GM18907 (cell line): Measurements from ENCODE around the gene ZNF563.

Experiments used
- ATAC-seq: cut with Tn5 transposase; IDR thresholded peaks from one replicate; pipeline ENCODE4 v1.9.1; 2021; ENCODE audit warnings: mild to moderate bottlenecking, moderate library complexity; ENCODE audit not compliant: unreplicated experiment

Gene ZNF563

GRCh38 chr19:12295191-12295590 lies 38.2 kb downstream of the ZNF563 start:
- no peak for ATAC-seq

DNA sequence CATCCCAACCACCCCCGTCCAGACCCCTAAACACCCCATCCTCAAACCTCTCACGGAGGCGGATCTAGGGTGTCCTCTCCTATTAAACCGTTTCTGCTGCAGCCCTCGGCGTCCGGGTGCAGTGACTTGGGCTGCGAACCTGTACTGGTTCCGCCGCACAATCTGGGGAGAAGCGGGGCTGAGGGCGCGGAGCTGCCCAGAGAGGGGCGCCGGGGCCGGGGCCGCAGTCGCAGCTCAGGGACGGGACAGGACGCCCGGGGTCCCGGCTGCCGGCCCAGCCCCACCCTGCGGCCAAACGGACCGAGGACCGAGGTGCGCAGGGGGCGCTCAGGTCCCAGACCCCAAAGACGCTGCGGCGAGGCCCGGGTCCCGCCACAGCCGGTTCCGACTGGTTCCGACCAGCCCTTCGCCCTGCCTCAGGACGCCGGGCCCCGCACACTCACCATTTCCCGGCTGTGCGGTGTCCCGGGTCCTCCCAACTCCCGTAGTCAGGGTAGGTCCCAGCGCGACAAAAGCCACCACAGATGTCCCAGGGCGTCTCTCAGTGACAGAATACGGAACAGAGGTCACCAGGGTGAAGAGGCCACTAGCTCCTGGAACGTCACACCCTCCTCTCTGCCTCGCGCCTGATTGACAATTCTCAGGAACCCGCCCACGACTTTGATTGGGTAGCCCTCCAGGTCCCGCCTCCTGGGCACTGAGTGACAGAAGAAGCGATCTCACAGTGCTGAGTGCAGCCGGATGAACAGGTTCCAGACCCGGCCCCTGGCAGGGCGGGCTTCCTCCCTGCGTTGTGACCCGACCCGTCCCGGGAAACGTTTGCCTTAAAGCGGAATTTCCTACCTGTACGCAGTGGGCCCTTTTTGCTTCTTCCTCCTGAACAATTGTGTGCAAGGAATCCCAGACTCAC lies 38.9 kb downstream of the ZNF563 start, which contains the start of gene ZNF44:
Gene ZNF44, minus strand, starts transcription at position 635 of the 910 bp plus-strand sequence. Its CDS starts 189 bp downstream, at position 446.
- ATAC-seq: peak; percentile 93

GRCh38 chr19:12293777-12294248 lies 39.6 kb downstream of the ZNF563 start:
- peak; percentile 62 for ATAC-seq

GRCh38 chr19:12289790-12290065 lies 43.7 kb downstream of the ZNF563 start:
- ATAC-seq: no peak

- ATAC-seq: no peak
Observed at GRCh38 chr19:12287958-12288500, 45.4 kb downstream of the ZNF563 start.

DNA sequence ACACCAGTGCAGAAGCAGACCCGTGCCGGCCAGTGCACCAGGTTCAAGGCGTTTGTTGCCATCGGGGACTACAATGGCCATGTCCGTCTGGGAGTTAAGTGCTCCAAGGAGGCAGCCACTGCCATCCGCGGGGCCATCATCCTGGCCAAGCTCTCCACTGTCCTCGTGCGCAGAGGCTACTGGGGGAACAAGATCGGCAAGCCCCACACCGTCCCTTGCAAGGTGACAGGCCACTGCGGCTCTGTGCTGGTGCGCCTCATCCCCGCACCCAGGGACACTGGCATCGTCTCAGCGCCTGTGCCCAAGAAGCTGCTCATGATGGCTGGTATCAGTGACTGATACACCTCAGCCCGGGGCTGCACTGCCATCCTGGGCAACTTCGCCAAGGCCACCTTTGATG lies 48.8 kb downstream of the ZNF563 start:
- ATAC-seq: no peak

GRCh38 chr19:12284226-12284625 lies 49.2 kb downstream of the ZNF563 start:
- no peak for ATAC-seq

- ATAC-seq: no peak
Observed at GRCh38 chr19:12278713-12279112, 54.7 kb downstream of the ZNF563 start.

- ATAC-seq: no peak
Observed at GRCh38 chr19:12272980-12273901, 60.2 kb downstream of the ZNF563 start.

DNA sequence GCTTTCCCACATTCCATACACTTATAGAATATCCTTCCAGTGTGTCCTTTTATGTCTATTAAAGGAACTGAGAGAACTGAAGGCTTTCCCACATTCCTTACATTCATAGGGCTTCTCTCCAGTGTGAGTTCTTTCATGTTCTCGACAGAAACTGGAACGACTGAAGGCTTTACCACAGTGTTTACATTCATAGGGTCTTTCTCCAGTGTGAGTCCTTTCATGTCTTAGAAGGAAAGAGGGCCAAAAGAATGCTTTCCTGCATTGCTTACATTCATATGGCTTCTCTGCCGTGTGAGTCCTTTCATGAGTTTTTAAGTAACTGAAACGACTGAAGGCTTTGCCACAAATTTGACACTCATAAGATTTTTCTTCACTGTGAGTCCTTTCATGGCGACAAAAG lies 61.0 kb downstream of the ZNF563 start:
- ATAC-seq: no peak

GRCh38 chr19:12270854-12271253 lies 62.6 kb downstream of the ZNF563 start:
- no peak for ATAC-seq
